WTC11 (cell line): ENCODE results near the gene CPN1.

Experiments
- MXD4 ChIP-seq: fragments of 250-450 bp; sonication (Bioruptor Pico); IDR thresholded peaks from 2 replicates; pipeline ENCODE4 v1.8.0; 2021; ENCODE audit warnings: mild to moderate bottlenecking, moderate library complexity, borderline replicate concordance
- ZBTB21 ChIP-seq: sonication (generic); formaldehyde crosslinking; IDR thresholded peaks from 2 replicates; pipeline ENCODE4 v1.8.1; 2023; ENCODE audit warnings: mild to moderate bottlenecking, missing genetic modification reagents, borderline replicate concordance
- TF ChIP-seq, protein P1 (sequence below): fragments of 200-600 bp; IDR thresholded peaks from 2 replicates; pipeline ENCODE4 v1.8.0; 2022; ENCODE audit warnings: antibody characterized with exemption
- TF ChIP-seq, protein P2 (sequence below): fragments of 250-450 bp; sonication (Bioruptor Pico); IDR thresholded peaks from 2 replicates; pipeline ENCODE4 v1.9.0; 2021; ENCODE audit warnings: moderate library complexity, mild to moderate bottlenecking, inconsistent platforms, borderline replicate concordance
- TF ChIP-seq, protein P3 (sequence below): sonication (generic); formaldehyde crosslinking; IDR thresholded peaks from 2 replicates; pipeline ENCODE4 v1.8.1; 2022; ENCODE audit warnings: low read depth, missing genetic modification reagents, borderline replicate concordance

DNA sequence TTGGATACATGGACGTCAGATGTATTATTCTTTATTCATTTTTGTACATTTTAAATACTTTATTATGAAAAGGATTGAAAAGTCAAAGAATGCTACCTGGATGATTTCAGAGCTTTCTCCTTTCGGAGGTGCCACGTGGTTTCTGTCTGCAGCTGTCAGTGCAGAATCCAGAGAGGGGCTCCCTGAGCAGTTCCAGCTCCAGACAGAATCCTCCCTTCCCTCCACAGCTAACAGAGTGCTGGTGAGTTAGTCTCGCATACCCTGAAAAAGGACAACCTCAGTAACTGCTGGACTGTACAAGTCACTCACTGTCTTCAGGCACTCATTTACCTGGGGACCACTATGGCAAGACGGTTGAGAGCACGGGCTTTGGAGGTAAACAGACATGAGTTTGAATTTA is 82.8 kb downstream of the CPN1 start:
- TF ChIP-seq, protein P1, sequence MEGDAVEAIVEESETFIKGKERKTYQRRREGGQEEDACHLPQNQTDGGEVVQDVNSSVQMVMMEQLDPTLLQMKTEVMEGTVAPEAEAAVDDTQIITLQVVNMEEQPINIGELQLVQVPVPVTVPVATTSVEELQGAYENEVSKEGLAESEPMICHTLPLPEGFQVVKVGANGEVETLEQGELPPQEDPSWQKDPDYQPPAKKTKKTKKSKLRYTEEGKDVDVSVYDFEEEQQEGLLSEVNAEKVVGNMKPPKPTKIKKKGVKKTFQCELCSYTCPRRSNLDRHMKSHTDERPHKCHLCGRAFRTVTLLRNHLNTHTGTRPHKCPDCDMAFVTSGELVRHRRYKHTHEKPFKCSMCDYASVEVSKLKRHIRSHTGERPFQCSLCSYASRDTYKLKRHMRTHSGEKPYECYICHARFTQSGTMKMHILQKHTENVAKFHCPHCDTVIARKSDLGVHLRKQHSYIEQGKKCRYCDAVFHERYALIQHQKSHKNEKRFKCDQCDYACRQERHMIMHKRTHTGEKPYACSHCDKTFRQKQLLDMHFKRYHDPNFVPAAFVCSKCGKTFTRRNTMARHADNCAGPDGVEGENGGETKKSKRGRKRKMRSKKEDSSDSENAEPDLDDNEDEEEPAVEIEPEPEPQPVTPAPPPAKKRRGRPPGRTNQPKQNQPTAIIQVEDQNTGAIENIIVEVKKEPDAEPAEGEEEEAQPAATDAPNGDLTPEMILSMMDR = no peak
- TF ChIP-seq, protein P2, sequence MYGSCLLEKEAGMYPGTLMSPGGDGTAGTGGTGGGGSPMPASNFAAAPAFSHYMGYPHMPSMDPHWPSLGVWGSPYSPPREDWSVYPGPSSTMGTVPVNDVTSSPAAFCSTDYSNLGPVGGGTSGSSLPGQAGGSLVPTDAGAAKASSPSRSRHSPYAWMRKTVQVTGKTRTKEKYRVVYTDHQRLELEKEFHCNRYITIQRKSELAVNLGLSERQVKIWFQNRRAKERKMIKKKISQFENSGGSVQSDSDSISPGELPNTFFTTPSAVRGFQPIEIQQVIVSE (CRISPR knock-in tag) = no peak
- TF ChIP-seq, protein P3, sequence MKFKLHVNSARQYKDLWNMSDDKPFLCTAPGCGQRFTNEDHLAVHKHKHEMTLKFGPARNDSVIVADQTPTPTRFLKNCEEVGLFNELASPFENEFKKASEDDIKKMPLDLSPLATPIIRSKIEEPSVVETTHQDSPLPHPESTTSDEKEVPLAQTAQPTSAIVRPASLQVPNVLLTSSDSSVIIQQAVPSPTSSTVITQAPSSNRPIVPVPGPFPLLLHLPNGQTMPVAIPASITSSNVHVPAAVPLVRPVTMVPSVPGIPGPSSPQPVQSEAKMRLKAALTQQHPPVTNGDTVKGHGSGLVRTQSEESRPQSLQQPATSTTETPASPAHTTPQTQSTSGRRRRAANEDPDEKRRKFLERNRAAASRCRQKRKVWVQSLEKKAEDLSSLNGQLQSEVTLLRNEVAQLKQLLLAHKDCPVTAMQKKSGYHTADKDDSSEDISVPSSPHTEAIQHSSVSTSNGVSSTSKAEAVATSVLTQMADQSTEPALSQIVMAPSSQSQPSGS (CRISPR knock-in tag) = no peak
- TF ChIP-seq ZBTB21 (CRISPR knock-in tag) (no peak), MXD4 (CRISPR knock-in tag) (no peak)
